ENCODE results near the gene ROBO3.

Gene ROBO3

GRCh38 chr11:124875943-124876817, 10.9 kb downstream of the ROBO3 start (continued):
- TF ChIP-seq, protein P1, sequence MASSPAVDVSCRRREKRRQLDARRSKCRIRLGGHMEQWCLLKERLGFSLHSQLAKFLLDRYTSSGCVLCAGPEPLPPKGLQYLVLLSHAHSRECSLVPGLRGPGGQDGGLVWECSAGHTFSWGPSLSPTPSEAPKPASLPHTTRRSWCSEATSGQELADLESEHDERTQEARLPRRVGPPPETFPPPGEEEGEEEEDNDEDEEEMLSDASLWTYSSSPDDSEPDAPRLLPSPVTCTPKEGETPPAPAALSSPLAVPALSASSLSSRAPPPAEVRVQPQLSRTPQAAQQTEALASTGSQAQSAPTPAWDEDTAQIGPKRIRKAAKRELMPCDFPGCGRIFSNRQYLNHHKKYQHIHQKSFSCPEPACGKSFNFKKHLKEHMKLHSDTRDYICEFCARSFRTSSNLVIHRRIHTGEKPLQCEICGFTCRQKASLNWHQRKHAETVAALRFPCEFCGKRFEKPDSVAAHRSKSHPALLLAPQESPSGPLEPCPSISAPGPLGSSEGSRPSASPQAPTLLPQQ (tag by site-specific recombination; IDR thresholded peaks at IDR 0.05), result 0 out of 2 replicates have a peak, but pooled peaks have one; percentile 49
- TF ChIP-seq ZNF777 (tag by site-specific recombination; IDR thresholded peaks at IDR 0.05; ENCODE audit: borderline replicate concordance), result peak; percentile 37; the same call in 1 of the 2 replicates
- peak; percentile 89 for TF ChIP-seq SP2 (tag by site-specific recombination; IDR thresholded peaks at IDR 0.05)
- peak; percentile 81 for TF ChIP-seq GLIS2 (tag by site-specific recombination; IDR thresholded peaks at IDR 0.05)
- TF ChIP-seq ZXDB (tag by site-specific recombination; IDR thresholded peaks at IDR 0.05), result peak; percentile 95
- no peak for TF ChIP-seq PRDM4 (tag by site-specific recombination; IDR thresholded peaks at IDR 0.05)
- TF ChIP-seq ZIC2 (tag by site-specific recombination; IDR thresholded peaks at IDR 0.05), result peak; percentile 74
- TF ChIP-seq ZNF423 (tag by site-specific recombination; IDR thresholded peaks at IDR 0.05), result 0 out of 2 replicates have a peak, but pooled peaks have one; percentile 11
- TF ChIP-seq ZNF76 (tag by site-specific recombination; IDR thresholded peaks at IDR 0.05; ENCODE audit: borderline replicate concordance, low read depth), result 0 out of 2 replicates have a peak, but pooled peaks have one; percentile 34
- no peak for TF ChIP-seq ZNF624 (tag by site-specific recombination; IDR thresholded peaks at IDR 0.05)

GRCh38 chr11:124876818-124877630, 11.8 kb downstream of the ROBO3 start:
- H3K9me3 ChIP-seq (ENCODE audit: control insufficient read depth, insufficient read depth, low read depth, low read length), result no peaks in the 10 kb centered on the region
- no peaks in the 10 kb centered on the region for H3K36me3 ChIP-seq (ENCODE audit: control insufficient read depth in 2 of 2, insufficient read depth in 1 of 2, low read length in 2 of 2)
- TF ChIP-seq ZXDB (tag by site-specific recombination; IDR thresholded peaks at IDR 0.05), result no peak
- peak; percentile 51 for TF ChIP-seq SP3 (tag by site-specific recombination; IDR thresholded peaks at IDR 0.05)
- POLR2A ChIA-PET, result interaction anchor here (0.5 to 1.5 kb wide), 19 partner anchors 8 to 254 kb away, joined by 3 to 18 read pairs (median 4); partner anchors contain the start of genes CCDC15, ROBO3, ROBO4 and TBRG1
- H3K4me1 ChIP-seq (ENCODE audit: control insufficient read depth, insufficient read depth, low read length), result no peaks in the 10 kb centered on the region
- H3K27ac ChIP-seq (ENCODE audit: extremely low read depth, low read depth, low read length), result peak overlapping the region; percentile 57; the same call in 1 of the 2 replicates
- CTCF ChIA-PET, result interaction anchor here (0.6 to 1.8 kb wide), 36 partner anchors 11 to 1684 kb away, joined by 3 to 34 read pairs (median 4); partner anchors contain the start of genes HEPN1, ROBO3 and ROBO4
- peak overlapping the region; percentile 49 for H3K4me3 ChIP-seq (ENCODE audit: low read depth, low read length)

DNA sequence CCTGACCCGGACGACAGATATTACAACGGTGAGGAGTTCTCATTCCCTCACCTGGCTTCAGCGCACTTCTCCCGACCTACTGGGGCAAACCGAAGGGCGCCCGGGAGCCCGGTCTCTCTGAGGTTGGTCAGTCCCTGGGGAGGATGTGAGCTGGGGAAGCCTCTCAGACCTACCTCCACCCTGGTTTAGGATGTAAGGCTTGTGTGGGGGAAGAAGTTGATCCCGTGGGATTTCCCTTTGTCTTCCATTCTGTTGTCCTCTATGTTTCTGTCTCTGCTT, 12.3 kb downstream of the ROBO3 start:
- POLR2A ChIA-PET, result interaction anchor here (0.5 kb wide), 1 partner anchor 43 kb away, joined by 7 read pairs; no protein-coding TSS in a partner anchor
- Histone ChIP-seq H3K4me1 (ENCODE audit: control insufficient read depth, insufficient read depth, low read length) (no peaks in the 10 kb centered on the region), H3K4me3 (ENCODE audit: low read depth, low read length) (no peak overlapping the region), H3K27ac (ENCODE audit: extremely low read depth, low read depth, low read length) (no peak overlapping the region), H3K36me3 (ENCODE audit: control insufficient read depth in 2 of 2, insufficient read depth in 1 of 2, low read length in 2 of 2) (no peaks in the 10 kb centered on the region), H3K9me3 (ENCODE audit: control insufficient read depth, insufficient read depth, low read depth, low read length) (no peaks in the 10 kb centered on the region)
- TF ChIP-seq, protein P2, sequence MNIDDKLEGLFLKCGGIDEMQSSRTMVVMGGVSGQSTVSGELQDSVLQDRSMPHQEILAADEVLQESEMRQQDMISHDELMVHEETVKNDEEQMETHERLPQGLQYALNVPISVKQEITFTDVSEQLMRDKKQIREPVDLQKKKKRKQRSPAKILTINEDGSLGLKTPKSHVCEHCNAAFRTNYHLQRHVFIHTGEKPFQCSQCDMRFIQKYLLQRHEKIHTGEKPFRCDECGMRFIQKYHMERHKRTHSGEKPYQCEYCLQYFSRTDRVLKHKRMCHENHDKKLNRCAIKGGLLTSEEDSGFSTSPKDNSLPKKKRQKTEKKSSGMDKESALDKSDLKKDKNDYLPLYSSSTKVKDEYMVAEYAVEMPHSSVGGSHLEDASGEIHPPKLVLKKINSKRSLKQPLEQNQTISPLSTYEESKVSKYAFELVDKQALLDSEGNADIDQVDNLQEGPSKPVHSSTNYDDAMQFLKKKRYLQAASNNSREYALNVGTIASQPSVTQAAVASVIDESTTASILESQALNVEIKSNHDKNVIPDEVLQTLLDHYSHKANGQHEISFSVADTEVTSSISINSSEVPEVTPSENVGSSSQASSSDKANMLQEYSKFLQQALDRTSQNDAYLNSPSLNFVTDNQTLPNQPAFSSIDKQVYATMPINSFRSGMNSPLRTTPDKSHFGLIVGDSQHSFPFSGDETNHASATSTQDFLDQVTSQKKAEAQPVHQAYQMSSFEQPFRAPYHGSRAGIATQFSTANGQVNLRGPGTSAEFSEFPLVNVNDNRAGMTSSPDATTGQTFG (tag by site-specific recombination; IDR thresholded peaks at IDR 0.05; ENCODE audit: borderline replicate concordance), result no peak
- TF ChIP-seq ZNF23 (tag by site-specific recombination; IDR thresholded peaks at IDR 0.05; ENCODE audit: borderline replicate concordance), result no peak
- CTCF ChIA-PET, result interaction anchor here (0.6 to 1.8 kb wide), 2 partner anchors 11 to 131 kb away, joined by 3 to 10 read pairs; no protein-coding TSS in a partner anchor
